Measurements from ENCODE around the gene U2AF2. TPM values are rescaled to one million over a fixed set of nuclear protein-coding genes. Genes with fewer than 3 reads are reported as not detected.

The U2AF2 gene
- total and polyA plus RNA-seq, 4 experiments from 2014 or later, result 1.3 to 259 (median 135) TPM

DNA sequence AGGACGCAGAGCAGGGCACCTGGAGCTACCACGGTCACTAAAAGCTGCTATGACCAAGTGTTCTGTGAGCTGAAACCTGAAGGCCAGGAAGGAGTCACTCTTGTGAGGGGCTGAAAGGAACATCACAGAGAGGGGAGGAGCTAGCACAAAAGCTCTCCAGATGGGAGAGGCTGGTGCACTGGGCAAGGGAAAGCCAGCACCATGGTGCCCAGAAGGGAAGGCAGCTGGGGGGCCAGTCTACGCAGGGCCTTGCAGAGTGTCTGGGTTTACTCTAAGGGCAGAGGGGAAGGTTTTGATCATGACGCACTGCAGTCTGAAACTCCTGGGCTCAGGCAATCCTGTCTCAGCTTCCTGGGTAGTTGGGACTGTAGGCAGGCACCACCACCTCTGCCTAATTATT, 18.1 kb upstream of the U2AF2 start:
- Histone ChIP-seq H3K36me3 (ENCODE audit: insufficient read depth, low read length) (no peaks in the 10 kb centered on the region), H3K9me3 (ENCODE audit: control insufficient read depth in 1 of 2, low read length in 2 of 2) (no peaks in the 10 kb centered on the region), H3K4me1 (ENCODE audit: insufficient read depth, low read length) (peaks cover 60% of the 10 kb centered on the region), H3K27ac (ENCODE audit: low read depth, low read length) (peak overlapping the region; percentile 100), H3K4me3 (ENCODE audit: low read length in 2 of 2) (no peak overlapping the region), H3K27me3 (ENCODE audit: insufficient read depth, low read length) (no peaks in the 10 kb centered on the region)
- peaks cover 14 to 28% of the 10 kb centered on the region in 2 donors for H3K36me3 Mint-ChIP-seq
- intact Hi-C loops (cut with micrococcal nuclease), result loop anchor here (10.0 kb wide), 1 partner anchor 382 kb away; the partner anchor contains the start of gene PPP6R1
- no peaks in the 10 kb centered on the region for H3K27me3 Mint-ChIP-seq
- peaks cover 0 to 4% (median 0%) of the 10 kb centered on the region in 8 donors for H3K9me3 Mint-ChIP-seq
- CTCF ChIA-PET (ENCODE audit: partially characterized antibody), result interaction anchor here (0.7 to 3.8 kb wide), 7 partner anchors 10 to 169 kb away, joined by 3 to 17 read pairs (median 5); partner anchors contain the start of genes ZNF784 and ZNF865
- H3K4me1 Mint-ChIP-seq, result peaks cover 50 to 79% (median 61%) of the 10 kb centered on the region in 4 donors
- peak overlapping the region; percentile 98 to 100 (median 100) for H3K27ac Mint-ChIP-seq
- POLR2A ChIA-PET (ENCODE audit: partially characterized antibody), result interaction anchor here (0.7 to 9.9 kb wide), 9 partner anchors 11 to 160 kb away, joined by 3 to 91 read pairs (median 9); partner anchors contain the start of genes CCDC106, FIZ1, U2AF2 and ZNF524
- H3K4me3 Mint-ChIP-seq, result peak overlapping the region; percentile 96 to 100 (median 100)
- DNase-seq, result peak in 1 of 5 donors; percentile 5

GRCh38 chr19:55637534-55637933, 17.3 kb upstream of the U2AF2 start:
- H3K27me3 Mint-ChIP-seq, result no peaks in the 10 kb centered on the region
- peak overlapping the region in 6 of 7 donors; percentile 11 to 100 (median 68) for H3K27ac Mint-ChIP-seq
- ChIA-PET POLR2A (ENCODE audit: partially characterized antibody) (interaction anchor here (0.7 to 9.9 kb wide), 8 partner anchors 10 to 161 kb away, joined by 3 to 91 read pairs (median 9); partner anchors contain the start of genes CCDC106, FIZ1, U2AF2 and ZNF524), CTCF (ENCODE audit: partially characterized antibody) (interaction anchor here (0.8 to 3.8 kb wide), 9 partner anchors 9 to 170 kb away, joined by 3 to 17 read pairs (median 4); partner anchors contain the start of gene ZNF865)
- peaks cover 47 to 76% (median 59%) of the 10 kb centered on the region in 4 donors for H3K4me1 Mint-ChIP-seq
- Histone ChIP-seq H3K4me3 (ENCODE audit: low read length in 2 of 2) (no peak overlapping the region), H3K36me3 (ENCODE audit: insufficient read depth, low read length) (no peaks in the 10 kb centered on the region), H3K4me1 (ENCODE audit: insufficient read depth, low read length) (peaks cover 59% of the 10 kb centered on the region), H3K27me3 (ENCODE audit: insufficient read depth, low read length) (no peaks in the 10 kb centered on the region), H3K9me3 (ENCODE audit: control insufficient read depth in 1 of 2, low read length in 2 of 2) (no peaks in the 10 kb centered on the region), H3K27ac (ENCODE audit: low read depth, low read length) (no peak overlapping the region)
- DNase-seq, result peak in 1 of 5 donors; percentile 16
- peaks cover 14 to 28% of the 10 kb centered on the region in 2 donors for H3K36me3 Mint-ChIP-seq
- H3K4me3 Mint-ChIP-seq, result peak overlapping the region in 7 of 8 donors; percentile 52 to 100 (median 72)
- peaks cover 0 to 4% (median 0%) of the 10 kb centered on the region in 8 donors for H3K9me3 Mint-ChIP-seq
- intact Hi-C loops (cut with micrococcal nuclease), result loop anchor here (10.0 kb wide), 1 partner anchor 383 kb away; the partner anchor contains the start of gene PPP6R1

DNA sequence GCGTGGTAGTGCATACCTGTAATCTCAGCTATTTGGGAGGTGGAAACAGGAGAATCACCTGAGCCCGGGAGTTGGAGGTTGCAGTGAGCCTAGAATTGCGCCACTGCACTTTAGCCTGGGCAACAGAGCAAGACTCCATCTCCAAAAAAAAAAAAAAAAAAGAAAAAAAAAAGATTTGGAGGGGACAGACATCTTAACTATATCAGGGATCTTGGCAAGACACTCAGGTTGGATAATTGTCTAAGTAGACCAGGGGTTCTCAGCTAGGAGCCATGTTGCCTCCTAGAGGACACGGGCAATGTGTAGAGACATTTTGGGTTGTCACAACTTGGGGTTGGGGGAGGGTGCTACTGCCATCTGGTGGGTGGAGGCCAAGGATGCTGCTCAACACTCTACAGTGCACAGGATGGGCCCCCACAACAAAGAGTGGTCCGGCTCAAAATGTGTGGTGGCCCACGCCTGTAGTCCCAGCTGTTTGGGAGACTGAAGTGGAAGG, 15.9 kb upstream of the U2AF2 start:
- ChIA-PET CTCF (ENCODE audit: partially characterized antibody) (interaction anchor here (0.7 to 3.8 kb wide), 6 partner anchors 12 to 135 kb away, joined by 3 to 17 read pairs (median 3); no protein-coding TSS in a partner anchor), POLR2A (ENCODE audit: partially characterized antibody) (interaction anchor here (1.0 to 9.9 kb wide), 5 partner anchors 9 to 39 kb away, joined by 3 to 91 read pairs (median 30); partner anchors contain the start of genes CCDC106, FIZ1, U2AF2 and ZNF524)
- Histone ChIP-seq H3K4me3 (ENCODE audit: low read length in 2 of 2) (no peak overlapping the region), H3K4me1 (ENCODE audit: insufficient read depth, low read length) (peaks cover 59% of the 10 kb centered on the region), H3K27me3 (ENCODE audit: insufficient read depth, low read length) (no peaks in the 10 kb centered on the region), H3K27ac (ENCODE audit: low read depth, low read length) (no peak overlapping the region), H3K36me3 (ENCODE audit: insufficient read depth, low read length) (no peaks in the 10 kb centered on the region), H3K9me3 (ENCODE audit: control insufficient read depth in 1 of 2, low read length in 2 of 2) (no peaks in the 10 kb centered on the region)
- peak; percentile 51 to 76 (median 54) for DNase-seq
- Mint-ChIP-seq H3K9me3 (peaks cover 0 to 4% (median 0%) of the 10 kb centered on the region in 8 donors), H3K27me3 (no peaks in the 10 kb centered on the region), H3K4me3 (peak overlapping the region in 7 of 8 donors; percentile 40 to 88 (median 64)), H3K4me1 (peaks cover 52 to 80% (median 64%) of the 10 kb centered on the region in 4 donors), H3K27ac (peak overlapping the region; percentile 53 to 95 (median 88)), H3K36me3 (peaks cover 14 to 32% of the 10 kb centered on the region in 2 donors)
- intact Hi-C loops (cut with micrococcal nuclease), result loop anchor here (10.0 kb wide), 1 partner anchor 384 kb away; the partner anchor contains the start of gene PPP6R1

DNA sequence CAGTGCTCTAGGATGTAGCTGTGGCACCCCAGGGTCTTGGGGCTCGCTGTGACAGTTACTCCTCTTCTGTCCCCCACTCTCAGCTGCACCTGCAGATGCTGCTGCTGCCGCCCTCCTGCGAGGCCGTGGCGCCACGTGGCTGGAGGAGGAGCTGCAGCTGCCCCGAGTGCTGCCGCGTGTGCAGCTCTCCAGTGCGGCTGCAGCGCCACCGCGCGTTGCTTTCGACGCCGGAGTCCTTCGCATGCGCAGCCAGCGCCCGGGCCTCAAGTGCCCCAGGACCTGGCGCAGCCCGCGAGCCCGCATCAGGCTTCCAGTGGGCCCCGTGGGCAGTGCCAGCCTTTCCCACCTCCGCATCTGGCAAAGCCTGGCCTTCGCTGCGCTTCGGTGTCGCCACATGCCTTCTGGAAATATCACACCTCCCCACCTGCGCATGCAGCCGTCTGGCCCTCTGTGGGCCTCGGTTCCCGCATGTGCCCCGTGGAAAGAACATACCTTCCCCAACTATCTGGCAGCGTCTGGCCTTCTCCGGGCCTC, 14.7 kb upstream of the U2AF2 start:
- POLR2A ChIA-PET (ENCODE audit: partially characterized antibody), result interaction anchor here (0.7 to 9.9 kb wide), 8 partner anchors 9 to 1772 kb away, joined by 3 to 91 read pairs (median 4); partner anchors contain the start of genes FIZ1, ISOC2, MYADM and U2AF2
- CTCF ChIA-PET (ENCODE audit: partially characterized antibody), result interaction anchor here (0.9 to 3.0 kb wide), 6 partner anchors 9 to 172 kb away, joined by 3 to 12 read pairs (median 4); partner anchors contain the start of gene ZNF865
- intact Hi-C loops (cut with micrococcal nuclease), result loop anchor here (1.0 to 5.0 kb wide), 4 partner anchors 8 to 523 kb away; partner anchors contain the start of genes PPP1R12C, UBE2S and ZNF865

GRCh38 chr19:55640577-55641425, 14.0 kb upstream of the U2AF2 start, which contains the start of gene ZNF580:
Gene ZNF580, plus strand, starts transcription at chr19:55641002. Its CDS starts 1,507 bp downstream, at chr19:55642509.
- H3K4me1 Mint-ChIP-seq, result peaks cover 44 to 78% (median 61%) of the 10 kb centered on the region in 4 donors
- H3K4me1 ChIP-seq (ENCODE audit: insufficient read depth, low read length), result peaks cover 59% of the 10 kb centered on the region
- peak within 1 kb of the TSS; percentile 82 to 94 (median 88) for H3K4me3 Mint-ChIP-seq
- no peaks in the 10 kb centered on the region for H3K9me3 ChIP-seq (ENCODE audit: control insufficient read depth in 1 of 2, low read length in 2 of 2)
- peaks cover 14 to 30% of the 10 kb centered on the region in 2 donors for H3K36me3 Mint-ChIP-seq
- peak within 1 kb of the TSS; percentile 69 for H3K27ac ChIP-seq (ENCODE audit: low read depth, low read length)
- intact Hi-C loops (cut with micrococcal nuclease), result loop anchor here (1.0 to 5.0 kb wide), 4 partner anchors 8 to 524 kb away; partner anchors contain the start of genes PPP1R12C, UBE2S and ZNF865
- peak within 1 kb of the TSS; percentile 78 to 83 for H3K4me3 ChIP-seq (ENCODE audit: low read length in 2 of 2)
- POLR2A ChIA-PET (ENCODE audit: partially characterized antibody), result interaction anchor here (1.0 to 9.9 kb wide), 6 partner anchors 13 to 1773 kb away, joined by 3 to 91 read pairs (median 6); partner anchors contain the start of genes FIZ1, ISOC2, MYADM and U2AF2
- H3K27ac Mint-ChIP-seq, result peak within 1 kb of the TSS; percentile 79 to 95 (median 94)
- peaks cover 0 to 1% (median 0%) of the 10 kb centered on the region in 8 donors for H3K9me3 Mint-ChIP-seq
- peaks cover 7% of the 10 kb centered on the region for H3K36me3 ChIP-seq (ENCODE audit: insufficient read depth, low read length)
- no peaks in the 10 kb centered on the region for H3K27me3 ChIP-seq (ENCODE audit: insufficient read depth, low read length)
- DNase-seq, result peak; percentile 35 to 66 (median 54)
- H3K27me3 Mint-ChIP-seq, result no peaks in the 10 kb centered on the region
- CTCF ChIA-PET (ENCODE audit: partially characterized antibody), result interaction anchor here (1.0 to 3.0 kb wide), 4 partner anchors 9 to 173 kb away, joined by 3 to 12 read pairs (median 5); no protein-coding TSS in a partner anchor

More for the DNA sequence above, 14.7 kb upstream of the U2AF2 start:
- Mint-ChIP-seq H3K4me1 (peaks cover 48 to 79% (median 64%) of the 10 kb centered on the region in 4 donors), H3K9me3 (peaks cover 0 to 2% (median 0%) of the 10 kb centered on the region in 8 donors), H3K4me3 (peak overlapping the region; percentile 68 to 82 (median 77)), H3K27ac (peak overlapping the region; percentile 75 to 95 (median 93)), H3K36me3 (peaks cover 10 to 31% of the 10 kb centered on the region in 2 donors), H3K27me3 (no peaks in the 10 kb centered on the region)
- Histone ChIP-seq H3K27ac (ENCODE audit: low read depth, low read length) (peak overlapping the region; percentile 69), H3K9me3 (ENCODE audit: control insufficient read depth in 1 of 2, low read length in 2 of 2) (no peaks in the 10 kb centered on the region), H3K36me3 (ENCODE audit: insufficient read depth, low read length) (peaks cover 3% of the 10 kb centered on the region), H3K4me1 (ENCODE audit: insufficient read depth, low read length) (peaks cover 65% of the 10 kb centered on the region), H3K4me3 (ENCODE audit: low read length in 2 of 2) (peak overlapping the region in 1 of 2 donors; percentile 83), H3K27me3 (ENCODE audit: insufficient read depth, low read length) (no peaks in the 10 kb centered on the region)
- DNase-seq, result peak; percentile 73 to 80 (median 74)
